Activated CD4-positive, alpha-beta T cell treated with anti-CD3 and anti-CD28 coated beads, Interleukin-2, amount 50 U/mL, for 16 hours (primary cell): Measurements from ENCODE around the gene OR51I2.

Experiments
- DNase-seq: peaks from one replicate; pipeline ENCODE4 v3.0.0-alpha.2; 2020

OR51I2 gene, protein sequence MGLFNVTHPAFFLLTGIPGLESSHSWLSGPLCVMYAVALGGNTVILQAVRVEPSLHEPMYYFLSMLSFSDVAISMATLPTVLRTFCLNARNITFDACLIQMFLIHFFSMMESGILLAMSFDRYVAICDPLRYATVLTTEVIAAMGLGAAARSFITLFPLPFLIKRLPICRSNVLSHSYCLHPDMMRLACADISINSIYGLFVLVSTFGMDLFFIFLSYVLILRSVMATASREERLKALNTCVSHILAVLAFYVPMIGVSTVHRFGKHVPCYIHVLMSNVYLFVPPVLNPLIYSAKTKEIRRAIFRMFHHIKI

DNA sequence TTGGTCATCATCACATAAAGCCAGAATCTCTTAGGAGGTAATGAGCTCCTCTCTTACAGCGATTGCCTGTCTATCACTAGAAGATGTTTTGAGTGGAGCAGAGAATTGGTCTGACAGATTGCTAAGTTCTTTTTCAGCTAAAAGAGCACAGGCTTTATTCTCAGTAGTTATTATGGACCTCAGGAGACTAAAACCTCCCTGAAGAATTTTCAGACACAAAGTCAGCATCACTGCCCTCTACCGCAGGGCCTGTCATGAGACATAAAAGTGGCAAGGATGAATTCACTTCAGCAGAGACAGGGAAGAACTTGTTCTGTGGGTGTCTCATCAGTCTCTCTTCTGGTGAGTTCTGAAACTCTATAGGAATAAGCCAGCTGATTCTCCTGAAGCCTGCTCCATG, at the start of gene OR51I2:
Gene OR51I2 (plus strand): TSS at position 301 of the 400 bp plus-strand sequence. CDS start 4,166 bp downstream, outside the sequence.
- no peak for DNase-seq

GRCh38 chr11:5405173-5405572, 44.0 kb upstream of the OR51I2 start:
- DNase-seq = no peak

DNA sequence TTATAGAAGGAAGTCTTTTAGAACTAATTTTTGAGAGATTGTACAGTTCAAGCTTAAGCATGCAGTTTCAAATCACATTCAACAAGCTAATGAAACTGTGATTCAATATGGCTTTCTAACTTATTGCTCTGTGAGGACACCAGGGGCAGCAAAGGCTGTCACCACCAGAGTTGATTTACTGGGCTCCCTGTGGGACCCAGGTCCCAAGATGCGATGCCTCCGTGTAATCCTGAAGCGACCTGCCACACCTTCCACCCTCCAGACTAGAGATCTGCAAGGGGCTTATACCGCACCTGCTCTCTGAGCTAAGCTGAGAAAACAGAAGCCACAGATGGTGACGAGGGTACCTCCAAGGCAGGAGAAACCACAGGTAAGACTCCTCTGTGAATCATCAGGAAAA, 28.1 kb upstream of the OR51I2 start:
- DNase-seq = no peak

GRCh38 chr11:5421811-5422210, 27.3 kb upstream of the OR51I2 start, which contains the start of gene OR51Q1:
Gene OR51Q1, plus strand, starts transcription at chr11:5422111. Its CDS starts 90 bp downstream, at chr11:5422201.
- DNase-seq = no peak

DNA sequence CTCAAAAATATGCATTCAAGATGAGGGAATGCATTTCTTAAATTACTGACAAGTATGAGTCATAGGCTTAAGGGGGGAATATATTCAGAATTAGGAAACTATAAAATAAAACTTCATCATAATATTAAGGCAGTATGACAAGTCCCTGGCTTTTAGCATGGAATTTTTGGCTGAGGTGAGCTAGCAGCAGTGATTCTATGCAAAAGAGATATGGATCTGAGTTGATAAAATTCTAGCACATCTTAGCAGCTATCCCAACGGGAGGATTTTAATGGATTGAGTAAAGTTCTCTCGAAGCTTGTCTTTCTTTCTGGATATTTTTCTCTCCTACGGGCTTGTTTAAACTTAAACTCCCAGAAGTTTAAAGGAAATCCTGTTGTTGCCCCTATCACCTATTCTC, 26.0 kb upstream of the OR51I2 start:
- no peak for DNase-seq

GRCh38 chr11:5441414-5441813, 7.7 kb upstream of the OR51I2 start, which contains the start of gene OR51I1:
Gene OR51I1, minus strand, starts transcription at chr11:5441514. Its CDS starts 0 bp downstream, at chr11:5441514.
- DNase-seq = no peak

GRCh38 chr11:5443835-5444393, 5.2 kb upstream of the OR51I2 start:
- DNase-seq = no peak

DNA sequence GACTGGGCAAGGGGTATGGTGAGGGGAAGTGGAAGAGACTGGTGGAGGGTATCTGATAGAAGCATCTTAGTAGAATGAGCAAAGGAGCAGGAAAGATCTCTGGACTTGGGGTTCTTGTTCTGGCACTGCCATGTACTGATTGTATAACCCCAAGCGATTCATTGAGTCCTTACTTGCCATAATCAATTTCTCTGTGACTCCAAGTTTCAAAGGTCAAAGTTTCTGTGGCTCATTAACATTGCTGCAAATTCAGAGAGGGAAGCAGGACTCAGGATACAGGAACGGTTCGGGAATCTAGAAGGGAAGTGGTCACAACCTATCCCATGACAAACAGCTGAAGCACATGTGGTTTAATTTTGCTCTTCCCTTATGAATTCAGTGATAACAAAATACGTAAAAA, 309 bp downstream of the OR51I2 start:
- DNase-seq = no peak

GRCh38 chr11:5460983-5461621, 12.0 kb downstream of the OR51I2 start:
- no peak for DNase-seq

DNA sequence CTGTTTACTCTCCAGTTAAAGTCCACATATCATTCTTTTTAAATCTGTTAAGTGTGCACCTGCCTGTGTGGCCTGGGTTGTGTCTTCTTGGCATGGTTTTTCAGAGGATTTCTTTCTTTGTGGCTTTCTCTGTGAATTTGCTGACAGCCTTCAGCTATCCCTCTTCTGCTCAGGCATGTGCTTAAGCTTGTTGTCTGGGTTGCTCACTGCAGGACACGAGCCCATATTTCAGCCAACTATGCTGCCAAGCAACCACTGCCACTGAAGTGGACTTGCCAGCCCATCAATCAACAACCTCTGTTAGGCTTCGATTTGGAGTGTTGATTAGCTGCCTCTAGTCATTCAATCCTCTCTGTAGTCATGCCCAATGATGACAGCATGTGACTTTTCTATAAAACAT, 18.4 kb downstream of the OR51I2 start:
- no peak for DNase-seq

GRCh38 chr11:5473921-5474320, 24.8 kb downstream of the OR51I2 start:
- DNase-seq = no peak

- DNase-seq = peak; percentile 38
Observed at GRCh38 chr11:5476186-5476819, 27.2 kb downstream of the OR51I2 start.

DNA sequence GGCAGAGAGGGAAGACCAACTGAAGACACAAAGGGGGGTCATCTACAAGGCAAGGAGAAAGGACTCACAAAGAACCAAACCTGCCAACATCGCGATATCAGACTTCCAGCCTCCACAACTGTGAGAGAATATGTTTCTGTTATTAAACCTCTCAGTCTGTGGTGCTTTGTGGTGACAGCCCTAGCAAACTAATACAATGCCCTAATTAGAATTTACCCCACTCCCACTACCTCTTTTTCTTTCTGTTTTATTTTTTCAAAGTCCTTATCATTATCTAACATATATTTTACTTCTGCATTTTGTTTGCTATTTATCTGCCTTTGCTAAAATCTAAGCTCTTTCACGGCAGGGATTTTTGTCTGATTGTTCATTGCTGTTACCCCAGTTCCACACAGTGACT, 36.9 kb downstream of the OR51I2 start:
- DNase-seq = no peak

- DNase-seq = no peak
Observed at GRCh38 chr11:5486421-5486820, 37.3 kb downstream of the OR51I2 start.

DNA sequence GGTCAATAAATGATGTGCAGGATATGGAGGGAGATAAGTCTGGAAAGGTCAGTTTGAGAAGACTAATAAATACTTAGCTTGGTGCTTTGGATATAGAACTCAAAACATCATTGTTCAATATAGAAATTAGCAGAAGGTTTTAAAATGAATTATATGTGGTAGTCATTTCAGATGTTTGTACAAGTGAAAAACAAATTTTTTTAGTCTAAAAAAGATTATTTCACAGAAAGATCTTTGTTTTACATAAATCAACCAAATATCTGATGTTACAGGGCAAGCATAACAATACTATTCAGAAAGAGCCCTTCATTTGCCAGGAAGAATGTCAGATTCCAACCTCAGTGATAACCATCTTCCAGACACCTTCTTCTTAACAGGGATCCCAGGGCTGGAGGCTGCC, 39.3 kb downstream of the OR51I2 start, which contains the start of gene OR52D1:
Gene OR52D1 (plus strand): TSS at position 301 of the 400 bp plus-strand sequence. CDS start 22 bp downstream, at position 323.
- DNase-seq = no peak

GRCh38 chr11:5488798-5489399, 39.8 kb downstream of the OR51I2 start:
- DNase-seq = no peak

DNA sequence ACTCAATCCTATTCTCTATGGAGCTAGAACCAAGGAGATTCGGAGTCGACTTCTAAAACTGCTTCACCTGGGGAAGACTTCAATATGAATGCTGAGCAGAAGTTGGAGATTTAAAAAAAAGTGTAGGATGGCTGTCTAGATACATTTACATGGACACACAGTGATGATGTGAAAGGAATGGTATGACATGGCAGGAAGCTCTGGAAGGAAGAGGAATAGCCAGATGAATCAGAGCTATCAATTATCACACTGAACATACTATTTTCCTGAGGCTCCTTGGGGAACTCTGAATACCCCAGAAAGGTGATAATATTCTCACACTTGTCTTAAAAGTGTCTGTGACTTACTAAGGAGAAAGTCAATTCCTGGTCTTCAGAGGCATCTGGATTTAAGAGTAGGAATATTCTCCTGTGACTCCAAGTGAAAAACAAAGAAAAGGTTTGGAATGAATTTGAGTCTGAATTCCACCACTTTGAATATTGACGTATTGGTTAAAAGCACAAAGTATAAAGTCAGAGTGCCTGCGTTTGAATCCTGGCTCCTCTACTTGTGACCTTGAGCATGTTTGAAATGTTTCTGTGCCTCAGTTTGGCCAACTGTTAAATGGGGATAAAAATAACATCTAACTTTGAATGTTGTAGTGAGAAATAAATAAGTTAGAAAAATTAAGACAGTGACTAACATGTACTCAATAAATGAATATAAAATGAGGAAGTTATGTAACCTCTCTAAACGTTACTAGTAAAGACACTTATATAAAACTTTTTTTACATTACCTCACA, 40.6 kb downstream of the OR51I2 start:
- DNase-seq = no peak

GRCh38 chr11:5499671-5500070, 50.5 kb downstream of the OR51I2 start:
- no peak for DNase-seq

DNA sequence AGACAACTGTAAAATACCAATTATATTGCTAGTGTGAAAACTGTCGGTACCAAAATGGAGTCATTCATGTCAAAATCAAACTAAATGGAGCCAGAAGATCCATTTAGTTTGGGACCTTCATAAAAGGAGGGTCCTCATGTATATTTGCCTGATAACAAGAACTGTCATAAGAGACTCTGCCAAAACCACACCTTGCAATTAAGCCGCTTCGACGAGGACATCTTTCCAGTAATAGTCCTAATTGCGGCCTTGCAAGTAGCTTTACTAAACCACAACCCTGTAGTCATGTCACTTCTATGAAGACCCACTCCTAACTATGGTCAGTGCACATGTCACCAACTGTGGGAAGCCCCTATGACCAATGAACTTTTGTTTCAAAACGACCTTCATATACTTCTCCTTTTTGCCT, 51.3 kb downstream of the OR51I2 start:
- no peak for DNase-seq

DNA sequence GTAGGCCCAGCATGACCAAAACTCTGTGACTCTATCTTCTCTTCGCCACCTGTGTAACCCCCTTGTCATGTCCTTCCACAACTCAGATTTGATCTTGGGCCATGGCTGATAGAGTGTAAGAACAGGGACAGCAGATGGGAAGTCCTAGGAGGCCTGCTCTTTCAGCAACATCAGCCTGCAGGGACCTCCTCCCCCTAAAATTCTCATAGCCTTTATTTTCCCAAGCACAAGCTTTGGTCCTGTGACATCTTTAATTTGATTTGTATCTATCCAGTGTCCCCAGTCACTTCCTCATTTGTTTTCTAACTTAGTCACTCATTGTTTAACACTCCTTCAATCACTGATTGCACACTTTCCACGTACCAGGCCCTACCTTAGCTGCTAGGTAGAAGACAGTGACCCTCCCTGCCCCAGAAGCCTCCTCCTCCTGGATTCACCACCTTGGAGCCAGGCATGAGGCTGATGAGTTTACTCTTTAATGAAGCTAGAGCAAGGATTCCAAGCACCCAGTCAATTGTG, 55.3 kb downstream of the OR51I2 start:
- DNase-seq = no peak

GRCh38 chr11:5505363-5506048, 56.4 kb downstream of the OR51I2 start:
- no peak for DNase-seq
